ENCODE results near the gene ATP10B.
"Not testable (repeated sequence)": the region's sequence is repeated elsewhere in the genome, so short reads cannot be mapped to it uniquely, and the experiment has no call there.

Gene ATP10B

DNA sequence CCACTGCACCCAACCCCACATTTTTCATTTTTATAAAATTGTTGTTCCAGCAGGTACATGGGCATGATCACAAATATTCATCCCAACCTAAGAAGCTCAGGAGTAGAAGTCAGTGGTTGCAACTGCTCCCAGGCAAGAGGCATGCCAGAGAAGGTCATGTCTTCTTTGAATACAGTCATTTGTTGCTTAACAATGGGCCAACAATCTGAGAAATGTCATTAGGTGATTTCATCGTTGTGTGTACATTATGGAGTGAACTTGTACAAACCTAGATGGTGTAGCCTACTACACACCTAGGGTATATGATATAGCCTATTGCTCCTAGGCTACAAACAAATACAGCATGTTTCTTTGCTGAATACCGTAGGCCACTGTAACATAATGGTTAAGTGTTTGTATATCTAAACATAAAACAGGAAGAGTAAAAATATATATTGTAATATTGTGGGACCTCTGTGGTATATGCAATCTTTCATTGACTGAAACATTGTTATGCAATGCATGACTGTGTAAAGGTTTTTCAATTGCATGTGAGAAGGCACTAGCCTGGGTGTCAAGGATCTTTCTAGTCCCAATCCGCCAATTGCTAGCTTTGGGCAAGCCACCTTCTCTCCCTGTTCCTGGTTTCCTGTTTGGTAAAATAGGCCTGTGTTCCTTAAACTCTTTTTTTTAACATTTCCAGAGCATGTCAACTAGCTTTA lies 27.6 kb downstream of the ATP10B start:
- Histone ChIP-seq H3K27ac (ENCODE audit: low read depth, low read length, severe bottlenecking) (no peak overlapping the region), H3K4me1 (ENCODE audit: control insufficient read depth, insufficient read depth, low read length, poor library complexity, severe bottlenecking) (no peaks in the 10 kb centered on the region), H3K9me3 (ENCODE audit: control insufficient read depth, low read length) (peaks cover 11% of the 10 kb centered on the region), H3K4me3 (ENCODE audit: extremely low read depth, insufficient read depth, low read length, poor library complexity, severe bottlenecking) (no peak overlapping the region), H3K36me3 (ENCODE audit: control insufficient read depth, insufficient read depth, low read length) (no peaks in the 10 kb centered on the region)
- WGBS, 2 experiments (ENCODE audit: insufficient coverage in 2 of 2), result 89% methylated on average over 1 of the region's 3 CpGs; no CpG with 5 or more reads in 1 of the 2 experiments

DNA sequence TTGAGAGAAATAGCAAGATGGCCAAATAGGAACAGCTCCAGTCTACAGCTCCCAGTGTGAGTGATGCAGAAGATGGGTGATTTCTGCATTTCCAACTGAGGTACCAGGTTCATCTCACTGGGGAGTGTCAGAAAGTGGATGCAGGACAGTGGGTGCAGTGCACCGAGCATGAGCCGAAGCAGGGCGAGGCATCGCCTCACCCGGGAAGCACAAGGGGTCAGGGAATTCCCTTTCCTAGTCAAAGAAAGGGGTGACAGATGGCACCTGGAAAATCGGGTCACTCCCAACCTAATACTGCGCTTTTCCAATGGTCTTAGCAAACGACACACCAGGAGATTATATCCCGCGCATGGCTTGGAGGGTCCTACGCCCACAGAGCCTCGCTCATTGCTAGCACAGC lies 39.0 kb downstream of the ATP10B start:
- not testable (repeated sequence) for H3K9me3 ChIP-seq (ENCODE audit: control insufficient read depth, low read length); H3K36me3 ChIP-seq (ENCODE audit: control insufficient read depth, insufficient read depth, low read length); H3K4me3 ChIP-seq (ENCODE audit: extremely low read depth, insufficient read depth, low read length, poor library complexity, severe bottlenecking); H3K4me1 ChIP-seq (ENCODE audit: control insufficient read depth, insufficient read depth, low read length, poor library complexity, severe bottlenecking); H3K27ac ChIP-seq (ENCODE audit: low read depth, low read length, severe bottlenecking)
- WGBS, 2 experiments (ENCODE audit: insufficient coverage in 2 of 2), result 97% methylated on average over 5 of the region's 12 CpGs; no CpG with 5 or more reads in 1 of the 2 experiments

DNA sequence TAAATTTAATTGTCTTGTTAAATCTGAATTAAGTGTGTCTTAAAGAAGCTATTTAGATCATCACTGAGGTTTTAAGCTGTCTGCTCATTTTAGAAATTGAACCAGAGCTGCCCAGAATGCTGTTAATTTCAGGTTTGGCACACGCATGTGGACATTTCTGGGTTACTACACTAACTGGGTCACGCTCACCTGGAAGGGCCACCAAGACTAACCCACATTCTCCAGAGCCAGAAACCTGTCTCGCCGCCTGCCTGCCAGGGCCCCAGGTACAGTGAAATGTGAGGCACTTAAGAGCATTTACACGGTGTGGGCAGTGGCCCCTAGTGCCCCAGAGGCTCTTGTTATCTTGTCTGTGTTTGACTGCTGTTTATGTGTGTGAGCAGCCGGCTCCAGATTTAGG lies 46.6 kb downstream of the ATP10B start:
- Histone ChIP-seq H3K4me3 (ENCODE audit: extremely low read depth, insufficient read depth, low read length, poor library complexity, severe bottlenecking) (no peak overlapping the region), H3K4me1 (ENCODE audit: control insufficient read depth, insufficient read depth, low read length, poor library complexity, severe bottlenecking) (no peaks in the 10 kb centered on the region), H3K27ac (ENCODE audit: low read depth, low read length, severe bottlenecking) (no peak overlapping the region), H3K36me3 (ENCODE audit: control insufficient read depth, insufficient read depth, low read length) (no peaks in the 10 kb centered on the region), H3K9me3 (ENCODE audit: control insufficient read depth, low read length) (no peaks in the 10 kb centered on the region)
- WGBS, 2 experiments (ENCODE audit: insufficient coverage in 2 of 2), result 93 to 95% methylated on average over 4 to 5 of the region's 6 CpGs

DNA sequence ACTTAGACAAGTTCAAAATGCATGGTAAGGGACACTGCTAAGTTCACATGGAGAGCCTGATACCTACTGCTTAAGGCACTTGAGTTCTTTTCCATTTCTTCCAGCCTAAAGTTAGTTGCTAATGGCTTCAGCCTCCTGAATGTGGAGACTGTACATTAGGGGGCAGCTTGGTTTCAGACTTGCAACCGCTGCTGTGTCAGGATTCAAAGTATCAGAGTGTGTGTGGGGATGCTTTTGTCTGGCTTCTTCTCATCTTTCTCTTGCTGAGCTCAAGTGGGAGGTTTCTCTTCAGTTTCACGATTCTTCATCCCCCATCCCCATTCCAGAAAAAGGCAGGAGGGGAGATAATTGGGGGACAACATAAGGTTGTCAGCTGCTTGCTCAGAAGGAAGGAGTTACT lies 49.4 kb downstream of the ATP10B start:
- Histone ChIP-seq H3K27ac (ENCODE audit: low read depth, low read length, severe bottlenecking) (no peak overlapping the region), H3K4me1 (ENCODE audit: control insufficient read depth, insufficient read depth, low read length, poor library complexity, severe bottlenecking) (no peaks in the 10 kb centered on the region), H3K9me3 (ENCODE audit: control insufficient read depth, low read length) (no peaks in the 10 kb centered on the region), H3K36me3 (ENCODE audit: control insufficient read depth, insufficient read depth, low read length) (no peaks in the 10 kb centered on the region), H3K4me3 (ENCODE audit: extremely low read depth, insufficient read depth, low read length, poor library complexity, severe bottlenecking) (no peak overlapping the region)
- WGBS, 2 experiments (ENCODE audit: insufficient coverage in 2 of 2), result no CpG with 5 or more reads among the region's 2 CpGs

DNA sequence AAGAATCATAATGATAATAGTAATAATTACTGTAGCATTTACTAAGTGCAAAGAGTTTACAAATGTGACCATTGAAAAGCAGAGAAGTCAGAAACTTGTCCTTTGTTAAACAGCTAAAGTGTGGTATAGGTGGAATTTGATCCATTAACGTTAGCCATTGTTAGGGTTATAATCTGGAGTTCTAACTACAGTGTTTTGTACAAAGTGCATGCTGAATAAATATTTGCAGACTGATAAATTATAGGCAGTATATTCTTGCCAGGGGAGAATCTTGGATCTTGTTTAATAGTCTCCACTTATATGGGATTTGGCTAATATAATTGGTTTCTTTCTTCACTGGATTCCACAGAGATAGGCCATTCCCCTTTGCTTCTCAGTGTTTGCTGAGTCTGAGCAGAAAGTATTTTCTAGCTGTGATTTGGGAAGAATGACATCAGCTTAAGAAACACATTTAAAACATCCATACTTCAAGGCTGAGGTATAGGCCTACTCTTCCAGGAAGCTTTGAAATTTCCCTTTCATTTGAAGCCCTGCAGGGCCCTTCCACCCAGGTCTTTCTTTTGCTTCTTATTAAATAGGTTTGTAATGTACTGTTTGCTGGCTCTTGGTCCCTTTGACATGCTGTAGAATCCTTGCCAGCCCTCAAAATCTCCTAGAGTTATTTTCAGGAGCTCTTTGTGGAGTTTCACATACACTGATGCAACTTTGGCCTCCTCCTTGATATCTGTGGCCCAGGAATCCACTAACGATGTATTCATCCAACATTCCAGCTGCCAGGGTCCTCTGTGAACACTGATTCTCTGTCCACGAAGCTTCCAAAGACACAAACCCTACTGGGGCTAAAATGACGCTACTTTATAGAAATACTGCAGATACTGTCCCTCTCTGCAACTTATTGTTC lies 51.4 kb downstream of the ATP10B start:
- Histone ChIP-seq H3K36me3 (ENCODE audit: control insufficient read depth, insufficient read depth, low read length) (no peaks in the 10 kb centered on the region), H3K27ac (ENCODE audit: low read depth, low read length, severe bottlenecking) (no peak overlapping the region), H3K4me1 (ENCODE audit: control insufficient read depth, insufficient read depth, low read length, poor library complexity, severe bottlenecking) (no peaks in the 10 kb centered on the region), H3K4me3 (ENCODE audit: extremely low read depth, insufficient read depth, low read length, poor library complexity, severe bottlenecking) (no peak overlapping the region), H3K9me3 (ENCODE audit: control insufficient read depth, low read length) (no peaks in the 10 kb centered on the region)
- WGBS, 2 experiments (ENCODE audit: insufficient coverage in 2 of 2), result 91 to 96% methylated on average over 4 of the region's 4 CpGs

DNA sequence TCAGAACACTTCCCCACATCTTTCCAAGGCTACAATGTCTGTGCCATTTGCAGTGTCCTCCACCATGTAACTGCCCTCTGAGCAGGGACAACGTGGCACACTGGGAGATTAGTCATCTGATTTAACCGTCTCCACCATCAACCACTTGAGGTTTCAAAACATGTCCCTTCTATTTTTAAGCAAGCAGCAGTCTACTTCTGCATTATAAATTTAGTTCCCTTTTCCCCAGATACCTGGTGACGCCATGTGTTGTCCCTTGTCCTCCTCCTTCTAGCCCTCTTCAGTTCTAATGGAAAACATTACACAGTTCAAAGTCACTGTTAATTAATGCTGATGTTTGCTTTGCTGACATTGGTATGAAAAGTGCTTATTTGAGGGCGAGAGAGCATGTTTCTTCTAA lies 52.8 kb downstream of the ATP10B start:
- Histone ChIP-seq H3K9me3 (ENCODE audit: control insufficient read depth, low read length) (no peaks in the 10 kb centered on the region), H3K27ac (ENCODE audit: low read depth, low read length, severe bottlenecking) (no peak overlapping the region), H3K4me1 (ENCODE audit: control insufficient read depth, insufficient read depth, low read length, poor library complexity, severe bottlenecking) (no peaks in the 10 kb centered on the region), H3K4me3 (ENCODE audit: extremely low read depth, insufficient read depth, low read length, poor library complexity, severe bottlenecking) (no peak overlapping the region), H3K36me3 (ENCODE audit: control insufficient read depth, insufficient read depth, low read length) (no peaks in the 10 kb centered on the region)
- 87 to 98% methylated on average over 3 of the region's 4 CpGs for WGBS, 2 experiments (ENCODE audit: insufficient coverage in 2 of 2)

DNA sequence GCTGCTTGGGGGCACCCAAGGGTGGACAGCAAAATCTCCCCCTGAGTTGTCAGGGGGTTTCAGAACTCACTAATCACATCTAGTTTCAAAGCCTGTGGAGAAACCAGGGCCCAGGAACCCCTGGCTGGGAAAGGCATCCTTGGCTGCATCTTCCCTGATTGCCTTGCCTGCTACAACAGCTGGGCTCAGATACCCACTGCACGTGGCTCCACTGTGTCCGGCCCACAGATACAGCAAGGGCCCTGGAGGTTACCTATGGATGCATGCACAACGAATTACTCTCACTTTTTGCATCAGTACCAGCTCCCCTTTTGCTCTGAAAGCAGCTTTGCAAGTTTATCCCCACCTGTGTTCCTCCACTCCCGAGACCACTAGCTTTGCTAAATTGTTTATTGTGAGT lies 55.0 kb downstream of the ATP10B start:
- WGBS, 2 experiments (ENCODE audit: insufficient coverage in 2 of 2), result 60 to 96% methylated on average over 2 to 3 of the region's 4 CpGs
- no peaks in the 10 kb centered on the region for H3K4me1 ChIP-seq (ENCODE audit: control insufficient read depth, insufficient read depth, low read length, poor library complexity, severe bottlenecking)

DNA sequence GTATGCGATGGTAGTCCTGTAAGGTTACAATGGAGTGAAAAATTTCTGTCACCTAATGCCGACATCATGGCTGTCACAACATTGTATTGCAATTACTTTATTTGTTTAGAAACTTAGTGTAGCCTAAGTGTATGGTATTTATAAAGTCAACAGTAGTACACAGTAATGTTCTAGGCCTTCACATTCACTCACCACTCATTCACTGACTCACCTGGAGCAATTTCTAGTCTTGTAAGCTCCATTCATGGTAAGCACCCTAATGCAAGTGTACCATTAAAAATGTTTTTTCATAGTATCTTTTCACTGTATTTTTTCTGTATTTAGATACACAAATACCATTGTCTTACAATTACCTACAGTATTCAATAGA lies 58.5 kb downstream of the ATP10B start:
- Histone ChIP-seq H3K36me3 (ENCODE audit: control insufficient read depth, insufficient read depth, low read length) (no peaks in the 10 kb centered on the region), H3K4me1 (ENCODE audit: control insufficient read depth, insufficient read depth, low read length, poor library complexity, severe bottlenecking) (no peaks in the 10 kb centered on the region), H3K4me3 (ENCODE audit: extremely low read depth, insufficient read depth, low read length, poor library complexity, severe bottlenecking) (no peak overlapping the region), H3K9me3 (ENCODE audit: control insufficient read depth, low read length) (no peaks in the 10 kb centered on the region), H3K27ac (ENCODE audit: low read depth, low read length, severe bottlenecking) (no peak overlapping the region)
- WGBS, 2 experiments (ENCODE audit: insufficient coverage in 2 of 2), result 92% methylated on average over 2 of the region's 2 CpGs; no CpG with 5 or more reads in 1 of the 2 experiments

More for the DNA sequence above, 55.0 kb downstream of the ATP10B start:
- no peaks in the 10 kb centered on the region for H3K9me3 ChIP-seq (ENCODE audit: control insufficient read depth, low read length)
- no peak overlapping the region for H3K4me3 ChIP-seq (ENCODE audit: extremely low read depth, insufficient read depth, low read length, poor library complexity, severe bottlenecking)
- H3K36me3 ChIP-seq (ENCODE audit: control insufficient read depth, insufficient read depth, low read length), result no peaks in the 10 kb centered on the region
- H3K27ac ChIP-seq (ENCODE audit: low read depth, low read length, severe bottlenecking), result no peak overlapping the region

DNA sequence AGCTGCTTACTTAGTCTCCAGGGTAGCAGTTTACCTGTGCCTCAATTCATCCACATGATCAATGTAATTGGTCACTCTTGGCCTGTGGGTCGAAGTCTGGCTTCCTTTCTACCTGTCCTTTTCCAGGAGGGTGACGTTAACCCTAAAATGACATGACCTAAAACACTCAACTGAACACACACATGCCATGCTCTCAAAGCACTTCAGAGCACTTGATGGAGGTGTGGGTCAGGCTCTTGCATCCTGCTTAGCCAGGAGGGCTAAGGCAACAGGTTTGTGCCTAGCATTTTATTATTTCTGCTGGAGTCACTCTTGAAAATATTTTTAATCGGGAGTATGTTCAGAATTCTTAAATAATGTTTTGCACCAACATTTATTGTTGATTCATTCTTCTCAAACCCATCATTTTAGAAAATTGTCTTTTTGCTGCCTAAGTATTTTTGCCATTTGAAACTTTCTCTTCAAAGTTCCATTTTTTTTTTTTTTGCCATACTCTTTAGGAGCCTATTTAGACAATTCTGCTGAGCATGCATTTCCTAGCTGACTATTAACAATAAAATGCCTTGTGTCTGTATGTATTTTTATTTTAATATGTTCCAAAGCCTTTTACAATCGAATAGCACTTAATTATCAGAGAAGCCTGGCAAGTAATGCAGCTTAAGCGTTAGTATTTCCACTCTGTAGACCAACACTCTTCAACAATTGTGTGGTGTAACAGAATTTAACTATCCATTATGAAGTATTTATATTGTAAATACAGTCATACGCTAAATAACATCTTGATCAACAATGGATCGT lies 59.1 kb downstream of the ATP10B start:
- Histone ChIP-seq H3K36me3 (ENCODE audit: control insufficient read depth, insufficient read depth, low read length) (no peaks in the 10 kb centered on the region), H3K27ac (ENCODE audit: low read depth, low read length, severe bottlenecking) (no peak overlapping the region), H3K4me3 (ENCODE audit: extremely low read depth, insufficient read depth, low read length, poor library complexity, severe bottlenecking) (no peak overlapping the region), H3K9me3 (ENCODE audit: control insufficient read depth, low read length) (no peaks in the 10 kb centered on the region), H3K4me1 (ENCODE audit: control insufficient read depth, insufficient read depth, low read length, poor library complexity, severe bottlenecking) (no peaks in the 10 kb centered on the region)
- WGBS, 2 experiments (ENCODE audit: insufficient coverage in 2 of 2), result 100% methylated on average over 1 of the region's 7 CpGs; no CpG with 5 or more reads in 1 of the 2 experiments

DNA sequence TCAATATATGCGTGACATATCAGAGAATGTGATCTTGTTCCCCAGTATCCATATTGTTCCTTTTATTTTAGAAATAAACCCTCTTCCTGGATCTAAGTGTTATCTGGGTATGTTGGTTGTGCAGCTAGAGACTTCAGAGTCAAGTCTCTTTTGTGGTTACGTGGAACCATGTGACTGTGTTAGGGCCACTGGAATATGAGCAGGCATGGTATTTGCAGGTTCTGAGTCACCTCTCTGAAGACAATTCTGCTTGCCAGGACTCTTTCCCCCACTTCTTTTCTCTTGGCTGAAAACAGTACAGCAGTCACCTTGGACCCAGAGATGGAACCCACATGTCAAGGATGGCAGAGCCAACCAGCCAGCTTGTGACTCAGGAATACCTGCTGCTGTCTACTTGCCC lies 59.7 kb downstream of the ATP10B start:
- H3K27ac ChIP-seq (ENCODE audit: low read depth, low read length, severe bottlenecking), result no peak overlapping the region
- H3K36me3 ChIP-seq (ENCODE audit: control insufficient read depth, insufficient read depth, low read length), result no peaks in the 10 kb centered on the region
- H3K4me3 ChIP-seq (ENCODE audit: extremely low read depth, insufficient read depth, low read length, poor library complexity, severe bottlenecking), result no peak overlapping the region
- no peaks in the 10 kb centered on the region for H3K4me1 ChIP-seq (ENCODE audit: control insufficient read depth, insufficient read depth, low read length, poor library complexity, severe bottlenecking)
- WGBS, 2 experiments (ENCODE audit: insufficient coverage in 2 of 2), result 90 to 100% methylated on average over 1 to 2 of the region's 2 CpGs
- H3K9me3 ChIP-seq (ENCODE audit: control insufficient read depth, low read length), result no peaks in the 10 kb centered on the region
